ENCODE results near the gene KRT6C.

GRCh38 chr12:52454411-52455201 lies 19.0 kb downstream of the KRT6C start:
- no peak for TF ChIP-seq CTCF (conservative IDR thresholded peaks at IDR 0.05; ENCODE audit: low read depth in 2 of 2)
- TF ChIP-seq ZNF462 (CRISPR knock-in tag; IDR thresholded peaks at IDR 0.05) = no peak
- TF ChIP-seq POLR2AphosphoS5 (IDR thresholded peaks at IDR 0.05; ENCODE audit: low read depth) = no peak

All from GM23338 (cell line).